Superior temporal gyrus (tissue), 1 donor: Measurements from ENCODE around the gene ZAR1L.

Experiments
- DNase-seq: peaks from one replicate; pipeline ENCODE4 v3.0.0-alpha.2; 2016; ENCODE audit errors: extremely low spot score

Gene ZAR1L

DNA sequence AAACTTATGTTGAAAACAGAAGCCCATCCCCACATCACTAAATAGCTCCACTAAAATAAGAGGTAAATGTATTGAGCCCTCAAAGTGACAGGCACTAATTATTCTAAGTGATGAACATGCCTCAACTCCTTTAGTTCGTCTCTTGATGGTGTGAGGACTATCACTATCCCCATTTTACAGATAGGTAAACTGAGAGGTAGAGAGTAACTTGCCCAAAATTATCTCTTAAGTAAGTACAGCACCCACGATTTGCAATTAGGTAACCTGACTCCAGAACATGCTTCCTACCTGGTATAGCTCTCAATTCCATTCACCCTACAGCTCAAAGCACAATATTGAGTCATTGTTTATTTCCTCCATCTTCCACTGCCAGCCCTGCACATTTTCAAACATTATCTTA is 12.7 kb downstream of the ZAR1L start:
- no peak for DNase-seq

DNA sequence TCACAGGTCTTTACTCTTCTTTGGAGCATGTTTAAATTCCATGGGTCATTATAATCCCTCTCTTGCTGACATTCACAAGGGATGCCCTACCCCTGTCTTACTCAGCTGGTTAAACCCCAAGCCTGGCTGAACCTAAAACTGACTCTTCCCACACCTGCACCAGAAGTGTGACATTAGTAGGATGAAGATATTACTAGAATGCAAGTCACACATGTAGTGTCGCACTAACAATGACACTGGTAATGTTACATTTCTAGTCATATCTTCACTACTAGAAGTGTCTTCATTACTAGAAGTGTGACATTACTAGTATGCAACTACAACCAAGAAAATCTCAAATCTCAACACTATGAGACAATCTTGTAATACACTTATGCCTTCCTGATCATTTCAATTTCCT is 14.2 kb downstream of the ZAR1L start:
- no peak for DNase-seq

DNA sequence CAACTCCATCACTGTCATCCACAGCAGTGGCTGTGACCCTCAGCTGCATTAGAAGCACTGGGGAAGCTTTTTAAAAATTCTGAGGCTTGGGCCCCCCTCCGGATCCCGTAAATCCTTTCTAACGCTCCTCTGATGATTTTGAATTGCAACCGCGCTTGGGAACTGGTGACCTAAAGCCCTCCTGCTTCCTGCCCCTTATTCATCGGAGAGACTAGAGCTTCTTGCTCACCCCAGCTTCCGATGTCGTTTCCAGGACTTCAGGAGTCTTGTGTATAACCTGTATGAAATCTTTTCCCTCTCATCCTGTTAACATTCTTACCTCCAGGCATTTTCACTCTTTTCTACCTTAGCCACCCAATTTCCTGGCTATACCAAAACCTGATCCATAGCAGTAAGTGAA is 14.8 kb downstream of the ZAR1L start:
- DNase-seq: no peak

DNA sequence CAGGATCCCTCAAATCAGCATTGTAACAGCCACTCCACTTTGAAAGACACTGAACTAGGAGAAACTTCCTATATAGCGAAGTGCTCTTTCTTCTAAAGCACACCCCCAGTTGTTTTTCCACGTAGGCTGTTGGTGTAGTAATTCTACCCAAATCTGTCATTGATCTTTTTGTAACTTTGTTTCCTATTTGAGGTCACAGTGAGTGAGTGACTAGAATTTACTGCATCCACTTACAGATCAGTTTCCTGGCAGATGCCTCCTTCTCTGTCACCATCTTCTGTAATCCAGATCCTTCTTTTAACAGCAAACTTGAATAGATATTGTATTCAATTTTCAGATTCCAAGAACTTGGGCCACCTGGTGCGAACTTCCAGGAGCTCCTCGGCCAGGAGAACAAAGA is 15.3 kb downstream of the ZAR1L start:
- no peak for DNase-seq

DNA sequence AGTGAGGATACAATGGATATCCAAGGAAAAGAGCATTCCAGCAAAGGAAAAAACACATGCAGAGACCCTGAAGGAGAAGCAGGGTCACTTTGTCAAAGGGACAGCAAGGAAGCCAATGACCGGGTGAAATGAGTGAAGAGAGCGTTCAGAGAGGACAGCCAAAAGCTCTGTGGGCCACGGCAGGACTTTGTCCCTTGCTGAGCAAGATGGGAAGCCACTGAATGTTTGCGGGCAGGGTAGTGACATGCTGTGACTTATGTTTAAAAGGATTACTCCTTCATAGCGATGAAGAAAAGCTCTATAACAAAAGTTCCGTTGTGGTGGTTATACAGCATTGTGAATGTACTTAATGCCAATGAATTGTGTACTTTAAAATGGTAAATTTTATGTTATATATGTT is 16.5 kb downstream of the ZAR1L start:
- no peak for DNase-seq

DNA sequence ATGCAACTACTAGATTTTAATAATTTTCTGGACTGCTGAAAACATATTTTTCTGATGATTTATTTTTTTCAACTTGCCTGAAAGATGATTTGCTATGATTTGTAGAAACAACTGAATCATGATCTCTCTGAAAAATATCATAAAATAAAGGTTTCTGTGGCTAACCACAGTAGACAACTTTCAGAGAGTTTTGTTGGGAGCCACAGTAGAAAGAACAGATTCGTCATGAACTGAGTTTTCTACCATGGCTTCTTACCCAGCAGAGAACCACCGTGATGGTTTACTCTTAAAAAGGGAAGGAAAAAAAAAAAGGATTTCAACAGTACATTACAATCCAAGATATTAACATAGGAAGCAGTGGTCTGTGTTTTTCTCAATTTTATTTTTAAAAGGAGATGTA is 18.0 kb downstream of the ZAR1L start:
- no peak for DNase-seq

DNA sequence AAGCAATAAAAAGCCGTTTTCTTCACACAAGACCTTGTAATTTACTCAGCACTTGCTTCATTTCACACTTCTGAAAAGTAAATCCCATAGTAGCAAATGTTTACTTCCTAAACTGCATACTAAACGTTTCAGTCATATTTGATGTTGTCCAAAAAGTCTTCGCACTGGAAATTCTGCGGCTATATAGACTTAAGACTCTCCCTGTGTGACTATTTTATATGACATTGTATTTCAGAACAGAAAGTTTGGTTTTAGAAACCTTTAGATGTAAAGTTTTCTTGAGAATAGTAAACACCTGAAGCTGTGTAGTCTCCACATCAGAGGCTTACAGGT is 29.6 kb downstream of the ZAR1L start:
- DNase-seq: no peak

DNA sequence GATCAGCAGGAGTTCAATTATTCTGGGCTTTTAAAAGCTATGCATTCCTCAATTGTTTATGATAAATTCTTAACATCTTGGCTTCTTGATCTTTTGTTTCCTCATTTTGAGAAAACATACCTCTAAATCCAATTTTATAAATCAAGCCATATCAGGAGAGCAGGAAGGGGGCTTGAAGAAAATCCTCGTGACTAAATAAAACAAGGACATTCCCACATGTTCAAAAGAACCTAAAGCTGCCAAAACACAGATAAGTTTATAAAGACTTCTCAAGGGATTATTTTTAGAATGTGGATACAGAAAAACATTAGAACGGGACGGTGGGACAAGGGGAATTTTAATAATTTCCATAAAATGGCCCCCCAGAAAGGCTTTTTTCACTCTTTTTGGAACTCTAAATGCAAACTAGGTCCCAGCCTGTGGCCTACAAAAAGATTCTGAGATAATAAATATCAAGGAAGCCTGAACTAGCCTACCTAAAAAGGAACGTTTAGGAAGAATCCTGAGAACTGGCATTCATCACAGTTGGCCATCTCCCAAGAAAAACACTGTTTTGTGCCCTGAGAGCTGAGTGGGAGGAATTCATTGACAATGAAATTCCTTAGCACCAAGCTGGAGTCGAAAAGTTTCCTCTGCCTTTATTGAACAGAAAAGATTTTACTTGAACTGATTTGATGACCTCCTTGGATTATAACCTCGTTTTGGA is 30.1 kb downstream of the ZAR1L start:
- peak; percentile 75 for DNase-seq

DNA sequence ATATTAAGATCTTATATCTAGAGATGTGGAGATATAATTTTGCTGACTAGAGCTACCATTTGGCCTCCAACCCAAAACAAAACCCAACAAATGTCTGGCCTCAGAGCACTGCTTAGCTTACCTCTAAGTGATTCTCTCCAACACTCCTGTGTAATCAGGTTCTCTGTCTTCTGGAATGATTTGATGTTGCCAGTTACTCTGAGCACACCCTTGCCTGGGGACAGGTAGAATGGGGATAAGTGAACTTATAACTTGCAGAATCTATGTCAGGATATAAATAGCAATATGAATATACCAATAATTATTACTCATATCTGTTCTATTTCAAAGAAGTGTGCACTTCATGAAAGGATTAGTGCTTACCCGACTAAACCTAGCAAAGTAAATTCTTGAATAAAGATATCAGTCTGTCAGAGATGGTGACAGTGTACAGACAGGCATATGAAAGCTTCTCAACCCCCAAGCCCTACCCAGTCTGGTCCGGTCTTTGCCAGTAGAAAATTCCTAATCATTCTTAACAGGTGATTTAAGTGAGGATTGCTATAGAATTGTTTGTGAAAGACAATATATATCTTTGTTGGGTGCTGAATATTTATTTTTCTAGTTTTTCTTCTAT is 33.0 kb downstream of the ZAR1L start:
- DNase-seq: no peak

DNA sequence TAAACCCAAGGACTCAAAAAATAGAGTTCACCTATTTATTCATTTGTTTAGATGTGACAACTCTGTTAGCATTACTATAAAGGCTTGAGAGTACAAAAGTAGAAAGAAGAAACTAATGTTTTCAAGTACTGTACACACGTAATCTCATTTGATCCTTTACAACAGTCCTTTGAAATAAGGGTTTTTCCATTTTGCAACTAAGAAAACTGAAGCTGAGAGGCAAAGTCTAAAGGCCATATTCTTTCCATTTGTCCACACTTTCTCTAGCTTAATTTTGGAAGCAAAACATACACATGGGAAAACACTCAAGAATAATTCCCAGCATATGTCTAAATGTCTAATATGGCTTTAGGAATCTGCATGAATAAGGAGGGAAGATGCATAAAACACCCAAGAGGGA is 34.1 kb downstream of the ZAR1L start:
- DNase-seq: no peak

DNA sequence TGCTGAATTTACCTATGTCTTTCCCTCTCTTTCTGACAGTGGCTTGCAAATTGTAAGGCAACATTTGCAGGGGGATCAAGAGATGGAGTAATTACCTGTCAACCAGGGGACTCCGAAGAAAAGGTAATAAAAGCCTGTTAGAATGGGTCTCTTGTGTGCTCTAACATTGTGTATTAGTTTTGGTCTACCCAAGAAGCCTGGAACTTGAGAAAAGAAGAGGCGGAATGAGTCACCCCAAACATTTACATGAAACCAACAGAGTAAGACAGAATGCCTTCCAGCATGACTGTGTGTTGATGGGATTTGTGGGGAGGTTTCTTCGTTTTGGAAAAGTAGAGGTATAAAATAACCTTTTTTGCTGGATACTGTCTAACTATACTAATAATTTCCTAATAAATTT is 36.7 kb downstream of the ZAR1L start:
- DNase-seq: no peak

DNA sequence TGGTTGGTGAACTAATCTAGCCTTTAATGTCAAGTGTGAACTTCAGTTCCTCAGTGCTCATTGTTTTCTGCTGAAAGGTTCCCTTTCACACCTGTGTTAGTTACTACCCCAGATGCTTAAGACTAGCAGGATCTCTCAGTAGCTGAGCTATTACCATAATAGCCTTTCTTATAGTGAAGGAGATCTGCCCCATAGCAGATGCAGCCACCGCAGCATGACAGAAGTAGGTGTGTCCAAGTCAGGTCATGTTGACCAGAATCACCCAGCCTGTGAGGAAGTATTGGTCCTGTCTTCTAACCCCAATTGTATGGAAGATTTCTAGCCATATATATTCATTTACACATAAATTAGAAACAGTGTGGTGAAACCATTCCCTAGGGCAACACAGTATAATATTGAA is 37.3 kb downstream of the ZAR1L start:
- no peak for DNase-seq

DNA sequence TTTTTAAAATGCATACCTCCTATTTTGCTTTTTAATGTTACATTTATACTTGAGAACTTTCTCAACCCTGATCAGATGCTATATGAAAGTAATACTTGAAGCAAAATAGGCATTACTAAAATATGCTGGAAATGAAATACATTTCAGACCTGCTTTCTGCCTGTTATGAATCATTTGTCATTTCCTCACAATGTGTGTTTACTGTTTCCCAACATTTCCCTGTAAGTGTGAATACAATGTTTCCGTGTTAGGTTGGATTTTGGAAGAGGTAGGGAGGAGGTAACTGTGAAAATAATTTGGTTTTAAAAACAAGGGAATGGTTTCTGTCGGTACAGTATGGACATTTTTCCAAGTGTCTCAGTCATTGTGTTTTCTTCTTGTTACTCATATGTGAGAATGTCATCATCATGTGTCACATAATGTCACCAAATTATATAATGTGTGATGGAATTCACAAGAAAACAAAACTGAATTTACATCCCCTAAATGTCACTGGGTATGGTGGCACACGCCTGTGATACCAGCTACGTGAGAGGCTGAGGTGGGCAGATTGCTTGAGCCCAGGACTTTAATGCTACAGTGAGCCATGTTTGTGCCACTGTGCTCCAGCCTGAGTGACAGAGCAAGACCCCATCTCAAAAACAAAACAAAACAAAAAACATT is 43.0 kb downstream of the ZAR1L start:
- DNase-seq: no peak

DNA sequence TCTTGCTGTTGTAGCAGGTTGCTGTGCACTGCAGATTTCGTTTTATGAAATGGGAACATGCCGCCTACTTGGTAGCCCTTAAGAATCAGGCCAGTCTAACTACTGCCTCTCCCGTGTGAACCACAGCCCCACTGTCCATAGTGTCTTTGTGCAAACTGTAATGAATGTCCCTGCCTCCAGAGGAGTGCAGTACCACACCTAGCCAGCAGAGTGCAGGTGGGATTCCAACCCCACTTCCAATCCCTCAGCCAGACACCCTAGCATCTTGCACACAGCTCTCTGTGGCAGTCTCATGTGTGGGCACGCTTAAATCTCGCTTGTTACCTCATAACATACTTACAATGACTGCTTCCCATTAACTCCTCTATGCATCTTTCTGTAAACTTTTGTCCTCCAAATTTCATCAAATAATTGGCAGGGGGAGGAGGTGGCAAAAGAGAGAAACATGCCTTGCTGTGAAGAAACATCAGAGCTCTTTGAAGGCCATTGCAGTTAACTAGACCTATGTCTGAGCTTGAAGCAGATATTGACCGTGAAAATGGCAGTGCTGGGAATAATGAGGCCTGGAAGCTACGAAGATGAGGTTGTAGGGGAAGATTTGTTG is 47.2 kb downstream of the ZAR1L start:
- DNase-seq: no peak

DNA sequence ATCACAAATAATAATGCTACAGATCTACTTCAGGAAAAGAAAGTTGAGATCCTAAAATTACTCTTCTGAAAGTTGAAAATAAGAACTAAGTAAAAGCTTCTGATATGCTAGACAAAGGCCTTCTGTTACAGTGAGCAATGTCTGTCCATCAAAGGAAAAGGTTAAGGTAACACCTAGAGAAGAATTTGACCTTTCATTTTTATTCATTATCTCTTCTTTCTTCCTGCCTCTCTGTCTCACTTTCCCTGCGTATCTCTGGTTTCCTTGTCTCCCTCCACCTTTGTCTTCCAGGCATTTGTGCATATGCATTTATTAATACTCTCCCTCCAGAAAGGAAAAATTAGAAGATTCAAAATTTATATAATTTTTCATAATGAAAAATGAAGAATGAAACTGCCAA is 49.0 kb downstream of the ZAR1L start:
- DNase-seq: no peak

DNA sequence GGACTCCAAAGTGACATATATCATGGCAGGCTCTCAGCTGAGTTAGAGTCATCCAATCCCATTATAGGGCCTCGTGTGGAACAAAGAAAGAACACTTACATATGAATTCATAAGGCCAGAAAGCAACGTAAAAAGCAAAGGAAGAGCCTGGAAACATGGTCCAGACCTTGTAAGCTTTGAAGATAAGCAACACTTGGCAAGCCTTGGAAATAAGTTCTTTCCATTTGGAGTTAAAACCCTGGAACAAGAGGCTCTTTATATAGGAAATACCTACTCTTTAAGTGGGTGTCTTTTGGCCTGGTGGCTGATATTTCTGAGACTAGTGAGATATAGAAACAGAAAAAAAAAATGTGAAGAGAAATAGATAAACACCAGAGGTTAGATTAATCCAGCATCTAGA is 49.4 kb downstream of the ZAR1L start:
- no peak for DNase-seq

DNA sequence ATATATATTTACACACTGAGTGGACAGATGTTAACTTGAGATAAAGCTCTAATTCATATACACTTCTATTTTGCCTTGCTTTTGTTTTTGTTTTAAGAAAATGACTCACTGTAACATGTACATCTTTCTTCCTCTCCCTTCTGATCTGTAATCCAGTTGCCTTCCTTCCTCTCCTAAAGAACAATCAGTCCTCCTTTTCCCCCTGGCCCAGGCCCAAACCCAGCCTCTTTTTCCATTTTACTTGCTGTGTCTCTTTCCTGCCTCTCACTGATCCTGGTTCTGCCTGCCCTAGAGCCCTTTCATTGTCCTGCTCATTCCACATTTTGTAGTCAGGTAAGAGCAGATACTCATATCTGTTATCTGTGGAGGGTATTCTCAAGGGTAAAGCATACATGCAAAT is 50.8 kb downstream of the ZAR1L start:
- DNase-seq: no peak

DNA sequence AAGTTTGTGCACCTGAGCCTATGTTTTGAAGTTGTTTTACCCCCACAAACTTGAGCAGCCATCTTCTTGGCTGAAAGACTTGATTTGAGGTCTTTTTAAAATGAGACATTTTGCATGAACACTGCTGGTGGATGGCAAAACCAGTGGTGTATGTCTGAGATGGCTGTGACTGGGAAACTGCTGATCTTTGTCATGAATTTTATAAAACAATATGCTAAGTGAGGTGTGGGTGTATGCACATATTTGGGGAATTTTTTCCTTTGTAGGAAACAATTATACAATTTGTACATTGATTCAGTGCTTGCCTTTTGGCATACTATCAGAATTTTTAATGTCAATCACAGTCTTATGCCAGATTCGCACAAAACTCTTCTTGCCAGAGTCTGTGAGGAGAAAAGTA is 52.5 kb downstream of the ZAR1L start:
- DNase-seq: no peak

DNA sequence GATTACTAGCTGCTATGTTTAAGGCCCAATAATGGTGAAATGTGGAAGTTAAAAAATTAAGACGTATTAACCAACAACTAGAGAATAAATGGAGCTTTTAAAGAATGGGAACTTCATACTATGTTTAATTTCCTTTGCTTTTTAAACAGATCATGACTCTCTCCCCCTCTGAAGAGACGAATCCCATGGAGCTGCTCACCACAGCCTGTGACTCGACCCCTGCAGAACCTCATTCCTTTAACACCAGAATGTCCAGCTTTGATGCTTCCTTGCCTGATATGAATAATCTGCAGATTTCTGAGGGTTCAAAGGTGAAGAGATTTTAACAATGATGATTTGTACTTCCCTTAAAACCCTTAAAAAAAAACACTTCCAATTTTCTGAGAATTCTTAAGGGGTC is 53.0 kb downstream of the ZAR1L start:
- no peak for DNase-seq

DNA sequence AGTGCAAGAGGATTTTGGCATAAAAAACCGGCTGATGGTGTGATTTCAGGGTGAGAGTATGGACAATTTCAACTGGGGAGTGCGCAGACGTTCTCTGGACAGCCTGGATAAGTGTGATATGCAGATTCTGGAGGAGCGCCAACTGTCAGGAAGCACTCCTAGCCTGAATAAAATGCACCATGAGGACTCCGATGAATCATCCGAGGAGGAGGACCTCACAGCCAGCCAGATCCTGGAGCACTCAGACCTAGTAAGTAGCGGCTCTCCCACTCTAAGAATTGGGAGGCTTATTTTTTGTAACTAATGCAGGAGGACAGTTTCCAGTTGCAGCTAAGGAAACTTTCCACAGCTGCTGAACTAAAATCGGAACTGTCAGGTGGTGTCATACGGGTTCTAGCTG is 53.6 kb downstream of the ZAR1L start:
- DNase-seq: peak; percentile 66

DNA sequence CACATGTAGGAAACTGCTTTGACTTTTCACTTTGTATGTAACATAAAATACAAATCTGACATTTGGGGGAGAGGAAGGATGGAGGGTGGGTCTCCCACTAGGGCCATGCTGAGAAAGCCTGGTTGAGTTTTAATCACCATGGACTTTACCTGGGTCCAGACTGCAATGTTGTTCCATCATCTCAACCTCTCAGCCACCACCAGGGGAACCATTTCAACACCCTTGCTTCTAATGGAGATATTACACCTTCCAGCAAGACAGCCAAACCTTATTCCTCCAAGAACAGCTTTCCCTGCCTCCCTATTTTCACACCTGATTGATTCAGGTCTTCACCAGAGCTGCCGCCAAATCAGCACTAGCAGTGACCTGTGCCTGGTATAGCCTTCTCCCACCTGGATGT is 56.0 kb downstream of the ZAR1L start:
- no peak for DNase-seq

DNA sequence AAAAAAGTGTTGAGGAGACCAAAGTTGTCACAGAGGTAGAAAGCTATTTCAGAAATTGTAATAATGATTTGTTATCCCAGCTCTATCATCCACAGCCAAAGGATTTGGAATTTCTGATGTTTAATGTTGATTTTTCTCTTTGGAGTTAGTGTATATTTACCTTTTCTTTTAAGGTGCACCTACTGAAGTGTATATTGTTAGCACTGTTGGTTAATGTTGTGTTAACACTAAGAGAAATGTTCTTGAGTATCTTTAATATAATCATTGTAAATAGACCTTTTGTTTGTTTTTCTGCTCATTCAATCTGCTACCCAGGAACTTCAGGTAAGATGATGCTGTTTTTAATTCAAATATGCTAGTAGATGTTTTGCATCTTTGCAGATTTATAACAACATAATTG is 57.5 kb downstream of the ZAR1L start:
- no peak for DNase-seq

DNA sequence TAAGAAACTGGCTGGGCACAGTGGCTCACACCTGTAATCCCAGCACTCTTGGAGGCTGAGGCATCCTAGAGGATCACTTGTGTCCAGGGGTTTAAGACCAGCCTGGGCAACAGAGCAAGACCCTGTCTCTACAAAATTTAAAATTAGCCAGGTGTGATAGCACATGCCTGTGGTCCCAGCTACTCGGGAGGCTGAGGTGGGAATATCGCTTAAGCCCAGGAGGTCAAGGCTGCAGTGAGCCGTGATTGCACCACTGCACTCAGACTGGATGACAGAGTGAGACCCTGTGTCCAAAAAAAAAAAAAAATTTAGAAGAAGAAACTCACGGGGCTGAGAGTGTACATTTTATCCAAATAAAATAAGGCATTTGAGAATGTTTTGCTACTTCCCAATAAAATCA is 58.9 kb downstream of the ZAR1L start:
- no peak for DNase-seq
